ENCODE results near the gene EPHA10. TPM values are rescaled to one million over a fixed set of nuclear protein-coding genes. Genes with fewer than 3 reads are reported as not detected.

Gene EPHA10
- total RNA-seq, 1 experiment from 2014 or later = 1.3 TPM

DNA sequence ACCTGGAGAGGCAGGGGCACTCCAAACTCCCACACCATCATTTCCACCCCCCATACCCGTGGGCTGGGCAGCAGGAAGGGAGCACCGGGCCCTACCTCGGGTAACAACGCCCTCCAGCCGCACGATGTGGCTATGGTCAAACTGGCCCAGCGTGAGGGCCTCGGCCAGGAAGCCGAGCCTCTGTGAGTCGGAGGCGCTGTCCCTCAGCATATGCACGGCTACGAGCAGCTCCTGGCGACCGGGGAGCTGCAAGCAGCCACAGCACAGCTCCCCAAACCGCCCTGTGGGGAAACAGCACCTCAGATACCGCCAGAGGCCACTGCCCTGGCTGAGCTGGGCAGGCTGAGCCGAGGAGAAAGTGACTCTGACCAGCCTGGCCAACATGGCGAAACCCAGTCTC lies 43.4 kb downstream of the EPHA10 start (continued):
- TF ChIP-seq MYBL2 (CRISPR knock-in tag; IDR thresholded peaks at IDR 0.05) = no peak
- TF ChIP-seq NFE2L1 (CRISPR knock-in tag; IDR thresholded peaks at IDR 0.05) = no peak
- TF ChIP-seq, protein P1, sequence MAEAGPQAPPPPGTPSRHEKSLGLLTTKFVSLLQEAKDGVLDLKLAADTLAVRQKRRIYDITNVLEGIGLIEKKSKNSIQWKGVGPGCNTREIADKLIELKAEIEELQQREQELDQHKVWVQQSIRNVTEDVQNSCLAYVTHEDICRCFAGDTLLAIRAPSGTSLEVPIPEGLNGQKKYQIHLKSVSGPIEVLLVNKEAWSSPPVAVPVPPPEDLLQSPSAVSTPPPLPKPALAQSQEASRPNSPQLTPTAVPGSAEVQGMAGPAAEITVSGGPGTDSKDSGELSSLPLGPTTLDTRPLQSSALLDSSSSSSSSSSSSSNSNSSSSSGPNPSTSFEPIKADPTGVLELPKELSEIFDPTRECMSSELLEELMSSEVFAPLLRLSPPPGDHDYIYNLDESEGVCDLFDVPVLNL (CRISPR knock-in tag; IDR thresholded peaks at IDR 0.05; ENCODE audit: borderline replicate concordance, low read depth) = no peak
- no peak for TF ChIP-seq TEAD1 (CRISPR knock-in tag; IDR thresholded peaks at IDR 0.05)
- no peak for TF ChIP-seq JUN (CRISPR knock-in tag; IDR thresholded peaks at IDR 0.05)
- no peak for TF ChIP-seq FOXP1 (CRISPR knock-in tag; IDR thresholded peaks at IDR 0.05; ENCODE audit: borderline replicate concordance)
- TF ChIP-seq, protein P2, sequence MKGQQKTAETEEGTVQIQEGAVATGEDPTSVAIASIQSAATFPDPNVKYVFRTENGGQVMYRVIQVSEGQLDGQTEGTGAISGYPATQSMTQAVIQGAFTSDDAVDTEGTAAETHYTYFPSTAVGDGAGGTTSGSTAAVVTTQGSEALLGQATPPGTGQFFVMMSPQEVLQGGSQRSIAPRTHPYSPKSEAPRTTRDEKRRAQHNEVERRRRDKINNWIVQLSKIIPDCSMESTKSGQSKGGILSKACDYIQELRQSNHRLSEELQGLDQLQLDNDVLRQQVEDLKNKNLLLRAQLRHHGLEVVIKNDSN (CRISPR knock-in tag; IDR thresholded peaks at IDR 0.05) = no peak
- no peak for TF ChIP-seq KAT7 (CRISPR knock-in tag; IDR thresholded peaks at IDR 0.05; ENCODE audit: borderline replicate concordance)

DNA sequence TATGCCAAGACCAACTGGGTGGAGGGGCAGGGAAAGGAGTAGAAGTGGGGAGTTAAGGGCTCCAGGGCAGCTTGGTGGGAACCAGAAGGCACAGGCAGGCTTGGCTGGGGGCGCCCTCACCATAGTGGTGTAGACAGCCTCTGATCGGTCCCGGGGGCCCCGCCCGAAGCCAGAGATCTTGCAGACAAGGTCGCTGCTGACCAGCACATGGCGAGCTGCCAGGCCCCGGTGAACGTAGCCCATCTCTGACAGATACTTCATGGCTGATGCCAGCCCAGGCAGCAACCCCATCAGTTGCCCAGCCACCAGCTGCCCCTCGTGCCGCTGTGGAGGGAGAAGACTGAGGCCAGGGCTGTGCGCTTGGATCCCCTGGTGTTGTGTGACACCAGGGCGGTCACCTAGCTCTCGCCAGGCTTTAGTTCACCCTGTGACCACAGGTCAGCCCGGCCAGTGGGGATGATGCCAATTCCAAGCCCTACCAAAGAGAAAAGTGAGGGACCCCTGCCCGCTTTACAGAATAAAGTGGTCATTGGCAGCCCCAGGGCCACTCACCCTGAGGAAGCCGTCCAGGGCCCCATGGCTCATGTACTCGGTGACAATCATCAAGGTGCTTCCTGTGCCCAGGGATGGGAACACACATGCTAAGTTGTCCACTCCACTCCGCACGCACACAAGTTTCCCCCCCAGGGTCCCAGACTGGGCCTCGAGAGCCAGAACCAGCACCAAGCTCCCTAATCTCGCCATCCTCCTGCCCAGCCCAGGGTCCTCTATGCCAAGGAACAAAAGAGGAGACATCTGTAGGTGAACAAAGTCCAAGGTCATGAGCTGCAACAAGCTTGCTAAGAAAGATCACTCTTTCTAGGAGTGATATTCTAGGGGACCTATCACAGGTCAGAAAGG lies 44.4 kb downstream of the EPHA10 start:
- DNase-seq (ENCODE audit: low spot score) = no peak
- TF ChIP-seq, protein P3, sequence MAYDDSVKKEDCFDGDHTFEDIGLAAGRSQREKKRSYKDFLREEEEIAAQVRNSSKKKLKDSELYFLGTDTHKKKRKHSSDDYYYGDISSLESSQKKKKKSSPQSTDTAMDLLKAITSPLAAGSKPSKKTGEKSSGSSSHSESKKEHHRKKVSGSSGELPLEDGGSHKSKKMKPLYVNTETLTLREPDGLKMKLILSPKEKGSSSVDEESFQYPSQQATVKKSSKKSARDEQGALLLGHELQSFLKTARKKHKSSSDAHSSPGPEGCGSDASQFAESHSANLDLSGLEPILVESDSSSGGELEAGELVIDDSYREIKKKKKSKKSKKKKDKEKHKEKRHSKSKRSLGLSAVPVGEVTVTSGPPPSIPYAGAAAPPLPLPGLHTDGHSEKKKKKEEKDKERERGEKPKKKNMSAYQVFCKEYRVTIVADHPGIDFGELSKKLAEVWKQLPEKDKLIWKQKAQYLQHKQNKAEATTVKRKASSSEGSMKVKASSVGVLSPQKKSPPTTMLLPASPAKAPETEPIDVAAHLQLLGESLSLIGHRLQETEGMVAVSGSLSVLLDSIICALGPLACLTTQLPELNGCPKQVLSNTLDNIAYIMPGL (CRISPR knock-in tag; IDR thresholded peaks at IDR 0.05) = no peak
- TF ChIP-seq NFYB (CRISPR knock-in tag; conservative IDR thresholded peaks at IDR 0.05; ENCODE audit: low read depth) (no peak), ELF4 (CRISPR knock-in tag; IDR thresholded peaks at IDR 0.05; ENCODE audit: low read depth) (no peak), JUN (CRISPR knock-in tag; IDR thresholded peaks at IDR 0.05) (no peak), CREM (CRISPR knock-in tag; IDR thresholded peaks at IDR 0.05) (no peak), MYBL2 (CRISPR knock-in tag; IDR thresholded peaks at IDR 0.05) (no peak), RELA (CRISPR knock-in tag; IDR thresholded peaks at IDR 0.05; ENCODE audit: borderline replicate concordance) (no peak)
- TF ChIP-seq, protein P4, sequence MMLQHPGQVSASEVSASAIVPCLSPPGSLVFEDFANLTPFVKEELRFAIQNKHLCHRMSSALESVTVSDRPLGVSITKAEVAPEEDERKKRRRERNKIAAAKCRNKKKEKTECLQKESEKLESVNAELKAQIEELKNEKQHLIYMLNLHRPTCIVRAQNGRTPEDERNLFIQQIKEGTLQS (CRISPR knock-in tag; conservative IDR thresholded peaks at IDR 0.05) = no peak
- TF ChIP-seq, protein P5, sequence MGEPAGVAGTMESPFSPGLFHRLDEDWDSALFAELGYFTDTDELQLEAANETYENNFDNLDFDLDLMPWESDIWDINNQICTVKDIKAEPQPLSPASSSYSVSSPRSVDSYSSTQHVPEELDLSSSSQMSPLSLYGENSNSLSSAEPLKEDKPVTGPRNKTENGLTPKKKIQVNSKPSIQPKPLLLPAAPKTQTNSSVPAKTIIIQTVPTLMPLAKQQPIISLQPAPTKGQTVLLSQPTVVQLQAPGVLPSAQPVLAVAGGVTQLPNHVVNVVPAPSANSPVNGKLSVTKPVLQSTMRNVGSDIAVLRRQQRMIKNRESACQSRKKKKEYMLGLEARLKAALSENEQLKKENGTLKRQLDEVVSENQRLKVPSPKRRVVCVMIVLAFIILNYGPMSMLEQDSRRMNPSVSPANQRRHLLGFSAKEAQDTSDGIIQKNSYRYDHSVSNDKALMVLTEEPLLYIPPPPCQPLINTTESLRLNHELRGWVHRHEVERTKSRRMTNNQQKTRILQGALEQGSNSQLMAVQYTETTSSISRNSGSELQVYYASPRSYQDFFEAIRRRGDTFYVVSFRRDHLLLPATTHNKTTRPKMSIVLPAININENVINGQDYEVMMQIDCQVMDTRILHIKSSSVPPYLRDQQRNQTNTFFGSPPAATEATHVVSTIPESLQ (CRISPR knock-in tag; IDR thresholded peaks at IDR 0.05) = no peak
- TF ChIP-seq, protein P6, sequence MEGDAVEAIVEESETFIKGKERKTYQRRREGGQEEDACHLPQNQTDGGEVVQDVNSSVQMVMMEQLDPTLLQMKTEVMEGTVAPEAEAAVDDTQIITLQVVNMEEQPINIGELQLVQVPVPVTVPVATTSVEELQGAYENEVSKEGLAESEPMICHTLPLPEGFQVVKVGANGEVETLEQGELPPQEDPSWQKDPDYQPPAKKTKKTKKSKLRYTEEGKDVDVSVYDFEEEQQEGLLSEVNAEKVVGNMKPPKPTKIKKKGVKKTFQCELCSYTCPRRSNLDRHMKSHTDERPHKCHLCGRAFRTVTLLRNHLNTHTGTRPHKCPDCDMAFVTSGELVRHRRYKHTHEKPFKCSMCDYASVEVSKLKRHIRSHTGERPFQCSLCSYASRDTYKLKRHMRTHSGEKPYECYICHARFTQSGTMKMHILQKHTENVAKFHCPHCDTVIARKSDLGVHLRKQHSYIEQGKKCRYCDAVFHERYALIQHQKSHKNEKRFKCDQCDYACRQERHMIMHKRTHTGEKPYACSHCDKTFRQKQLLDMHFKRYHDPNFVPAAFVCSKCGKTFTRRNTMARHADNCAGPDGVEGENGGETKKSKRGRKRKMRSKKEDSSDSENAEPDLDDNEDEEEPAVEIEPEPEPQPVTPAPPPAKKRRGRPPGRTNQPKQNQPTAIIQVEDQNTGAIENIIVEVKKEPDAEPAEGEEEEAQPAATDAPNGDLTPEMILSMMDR (IDR thresholded peaks at IDR 0.05) = no peak
- TF ChIP-seq, protein P7, sequence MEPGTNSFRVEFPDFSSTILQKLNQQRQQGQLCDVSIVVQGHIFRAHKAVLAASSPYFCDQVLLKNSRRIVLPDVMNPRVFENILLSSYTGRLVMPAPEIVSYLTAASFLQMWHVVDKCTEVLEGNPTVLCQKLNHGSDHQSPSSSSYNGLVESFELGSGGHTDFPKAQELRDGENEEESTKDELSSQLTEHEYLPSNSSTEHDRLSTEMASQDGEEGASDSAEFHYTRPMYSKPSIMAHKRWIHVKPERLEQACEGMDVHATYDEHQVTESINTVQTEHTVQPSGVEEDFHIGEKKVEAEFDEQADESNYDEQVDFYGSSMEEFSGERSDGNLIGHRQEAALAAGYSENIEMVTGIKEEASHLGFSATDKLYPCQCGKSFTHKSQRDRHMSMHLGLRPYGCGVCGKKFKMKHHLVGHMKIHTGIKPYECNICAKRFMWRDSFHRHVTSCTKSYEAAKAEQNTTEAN (CRISPR knock-in tag; IDR thresholded peaks at IDR 0.05) = no peak
- TF ChIP-seq, protein P8, sequence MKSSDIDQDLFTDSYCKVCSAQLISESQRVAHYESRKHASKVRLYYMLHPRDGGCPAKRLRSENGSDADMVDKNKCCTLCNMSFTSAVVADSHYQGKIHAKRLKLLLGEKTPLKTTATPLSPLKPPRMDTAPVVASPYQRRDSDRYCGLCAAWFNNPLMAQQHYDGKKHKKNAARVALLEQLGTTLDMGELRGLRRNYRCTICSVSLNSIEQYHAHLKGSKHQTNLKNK (CRISPR knock-in tag; IDR thresholded peaks at IDR 0.05) = no peak
- TF ChIP-seq, protein P9, sequence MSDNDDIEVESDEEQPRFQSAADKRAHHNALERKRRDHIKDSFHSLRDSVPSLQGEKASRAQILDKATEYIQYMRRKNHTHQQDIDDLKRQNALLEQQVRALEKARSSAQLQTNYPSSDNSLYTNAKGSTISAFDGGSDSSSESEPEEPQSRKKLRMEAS (CRISPR knock-in tag; IDR thresholded peaks at IDR 0.05) = no peak
- Mint-ChIP-seq H3K27me3 (ENCODE audit: low read depth) (no peaks in the 10 kb centered on the region; the same call in 1 of the 2 replicates), H3K27ac (no peak overlapping the region), H3K4me3 (no peak overlapping the region), H3K9me3 (no peaks in the 10 kb centered on the region), H3K36me3 (no peaks in the 10 kb centered on the region), H3K4me1 (peaks cover 6% of the 10 kb centered on the region; the same call in 1 of the 2 replicates)
- ATAC-seq = no peak
- POLR2A ChIA-PET = no interaction called here
- CTCF ChIA-PET = no interaction called here

All from WTC11 (cell line).